GM23338 (cell line): ENCODE data around the gene SMIM5. TPM values are rescaled to one million over a fixed set of nuclear protein-coding genes. Genes with fewer than 3 reads are reported as not detected.

ENCODE experiments used
- ATAC-seq: fragments of 200-7000 bp; cut with Tn5 transposase; 3 replicates; pipeline ENCODE4 v1.9.1; 2020
- DNase-seq: peaks from one replicate; pipeline ENCODE4 v3.0.0-alpha.2; 2015; ENCODE audit warnings: low spot score
- H2AFZ ChIP-seq: fragments of 200-600 bp; sonication (generic); 2 replicates; pipeline ENCODE4 v1.8.0; 2016; ENCODE audit warnings: antibody characterized with exemption, mild to moderate bottlenecking, moderate library complexity
- H3F3A ChIP-seq: fragments of 200-600 bp; sonication (generic); replicated peaks from 2 replicates; pipeline ENCODE4 v1.8.0; 2017; ENCODE audit warnings: antibody characterized with exemption, mixed run types, low read depth
- H3K27ac ChIP-seq: fragments of 200-600 bp; sonication (generic); 2 replicates; pipeline ENCODE4 v1.6.1; 2016; ENCODE audit warnings: low read depth
- H3K27me3 ChIP-seq: fragments of 200-600 bp; sonication (generic); 2 replicates; pipeline ENCODE4 v1.8.0; 2016; ENCODE audit warnings: mild to moderate bottlenecking, mixed run types, moderate library complexity; ENCODE audit not compliant: insufficient read depth
- H3K36me3 ChIP-seq: fragments of 200-600 bp; sonication (generic); 2 replicates; pipeline ENCODE4 v1.8.0; 2016; ENCODE audit warnings: mild to moderate bottlenecking; ENCODE audit not compliant: insufficient read depth
- H3K4me1 ChIP-seq: fragments of 200-600 bp; sonication (generic); 2 replicates; pipeline ENCODE4 v1.8.0; 2016; ENCODE audit warnings: mild to moderate bottlenecking, moderate library complexity; ENCODE audit not compliant: insufficient read depth
- H3K4me2 ChIP-seq: fragments of 200-600 bp; sonication (generic); 2 replicates; pipeline ENCODE4 v1.7.1; 2017; ENCODE audit warnings: mixed run types
- H3K4me3 ChIP-seq: fragments of 200-600 bp; sonication (generic); 2 replicates; pipeline ENCODE4 v1.6.1; 2016; ENCODE audit warnings: mixed run types
- H3K79me2 ChIP-seq: fragments of 200-600 bp; sonication (generic); replicated peaks from 2 replicates; pipeline ENCODE4 v1.8.0; 2017; ENCODE audit warnings: mild to moderate bottlenecking; ENCODE audit not compliant: insufficient read depth
- H3K9me2 ChIP-seq: fragments of 200-600 bp; sonication (generic); 2 replicates; pipeline ENCODE4 v1.8.0; 2017; ENCODE audit not compliant: insufficient read depth
- H4K20me1 ChIP-seq: fragments of 200-600 bp; sonication (generic); replicated peaks from 2 replicates; pipeline ENCODE4 v1.8.0; 2017; ENCODE audit warnings: mild to moderate bottlenecking; ENCODE audit not compliant: insufficient read depth
- H3K27ac Mint-ChIP-seq: 2 replicates; pipeline ENCODE4 v1.8.0; 2020; ENCODE audit warnings: inconsistent platforms, mild to moderate bottlenecking, moderate library complexity, mixed read lengths
- H3K27me3 Mint-ChIP-seq: 3 replicates; pipeline ENCODE4 v1.8.0; 2022; ENCODE audit warnings: low read depth, mild to moderate bottlenecking, moderate library complexity, mixed read lengths, inconsistent platforms; ENCODE audit not compliant: insufficient read depth, poor library complexity
- H3K36me3 Mint-ChIP-seq: 3 replicates; pipeline ENCODE4 v1.8.0; 2021; ENCODE audit warnings: low read depth, mild to moderate bottlenecking, inconsistent platforms, moderate library complexity, mixed read lengths
- H3K4me1 Mint-ChIP-seq: 3 replicates; pipeline ENCODE4 v1.8.0; 2020; ENCODE audit warnings: mild to moderate bottlenecking, inconsistent platforms, mixed read lengths
- H3K4me3 Mint-ChIP-seq: 3 replicates; pipeline ENCODE4 v1.8.0; 2021; ENCODE audit warnings: moderate library complexity, mild to moderate bottlenecking, inconsistent platforms, mixed read lengths
- H3K9me3 Mint-ChIP-seq: 3 replicates; pipeline ENCODE4 v1.8.0; 2020; ENCODE audit warnings: moderate library complexity, mild to moderate bottlenecking, inconsistent platforms, mixed read lengths
- CTCF ChIP-seq, 2 experiments: fragments of 200-600 bp in 1 of 2; sonication (generic) in 1 of 2; conservative IDR thresholded peaks; 2 replicates each; pipeline versions ENCODE4 v1.5.1 to v1.6.1; 2016 to 2017; ENCODE audit warnings: antibody characterized with exemption in 2 of 2, low read depth in 2 of 2, mild to moderate bottlenecking in 2 of 2, moderate library complexity in 1 of 2
- JUNB ChIP-seq: IDR thresholded peaks from one replicate; pipeline ENCODE4 v1.6.1; 2016; ENCODE audit warnings: antibody characterized with exemption; ENCODE audit not compliant: unreplicated experiment
- NANOG ChIP-seq: IDR thresholded peaks from 2 replicates; pipeline ENCODE4 v1.6.1; 2016; ENCODE audit warnings: antibody characterized with exemption, borderline replicate concordance
- POLR2AphosphoS5 ChIP-seq: IDR thresholded peaks from 2 replicates; pipeline ENCODE4 v1.6.1; 2016; ENCODE audit warnings: antibody characterized with exemption, low read depth
- STAT1 ChIP-seq: IDR thresholded peaks from one replicate; pipeline ENCODE4 v1.6.1; 2016; ENCODE audit warnings: antibody characterized with exemption; ENCODE audit not compliant: unreplicated experiment
- ZNF114 ChIP-seq: fragments of 250-450 bp; sonication (Bioruptor Pico); IDR thresholded peaks from 2 replicates; pipeline ENCODE4 v1.5.0; 2020; ENCODE audit warnings: mild to moderate bottlenecking, moderate library complexity
- ZNF331 ChIP-seq: fragments of 250-450 bp; sonication (Bioruptor Pico); IDR thresholded peaks from 2 replicates; pipeline ENCODE4 v1.5.0; 2020; ENCODE audit warnings: low read depth, mild to moderate bottlenecking, moderate library complexity
- polyA plus RNA-seq: library from polyadenylated mRNA; unstranded; fragments of >200 nt; fragmentation: Nextera tagmentation; extraction: Ambion mirVana; gene quantifications from 2 replicates; pipeline ENCODE4 v1.2.1, GENCODE V29; 2016
- total RNA-seq: library from RNA; depleted of rRNA; stranded (reverse); fragments of >200 nt; shearing (Covaris generic); gene quantifications from 2 replicates; pipeline ENCODE4 v1.2.3, GENCODE V29; 2014
- TF ChIP-seq, protein P1 (sequence below): IDR thresholded peaks from one replicate; pipeline ENCODE4 v1.6.1; 2018; ENCODE audit warnings: antibody characterized with exemption; ENCODE audit not compliant: unreplicated experiment
- TF ChIP-seq, protein P2 (sequence below): IDR thresholded peaks from 2 replicates; pipeline ENCODE4 v1.6.1; 2016; ENCODE audit warnings: antibody characterized with exemption

The SMIM5 gene
- total and polyA plus RNA-seq, 2 experiments from 2014 or later: 0.16 TPM; not detected in 1

DNA sequence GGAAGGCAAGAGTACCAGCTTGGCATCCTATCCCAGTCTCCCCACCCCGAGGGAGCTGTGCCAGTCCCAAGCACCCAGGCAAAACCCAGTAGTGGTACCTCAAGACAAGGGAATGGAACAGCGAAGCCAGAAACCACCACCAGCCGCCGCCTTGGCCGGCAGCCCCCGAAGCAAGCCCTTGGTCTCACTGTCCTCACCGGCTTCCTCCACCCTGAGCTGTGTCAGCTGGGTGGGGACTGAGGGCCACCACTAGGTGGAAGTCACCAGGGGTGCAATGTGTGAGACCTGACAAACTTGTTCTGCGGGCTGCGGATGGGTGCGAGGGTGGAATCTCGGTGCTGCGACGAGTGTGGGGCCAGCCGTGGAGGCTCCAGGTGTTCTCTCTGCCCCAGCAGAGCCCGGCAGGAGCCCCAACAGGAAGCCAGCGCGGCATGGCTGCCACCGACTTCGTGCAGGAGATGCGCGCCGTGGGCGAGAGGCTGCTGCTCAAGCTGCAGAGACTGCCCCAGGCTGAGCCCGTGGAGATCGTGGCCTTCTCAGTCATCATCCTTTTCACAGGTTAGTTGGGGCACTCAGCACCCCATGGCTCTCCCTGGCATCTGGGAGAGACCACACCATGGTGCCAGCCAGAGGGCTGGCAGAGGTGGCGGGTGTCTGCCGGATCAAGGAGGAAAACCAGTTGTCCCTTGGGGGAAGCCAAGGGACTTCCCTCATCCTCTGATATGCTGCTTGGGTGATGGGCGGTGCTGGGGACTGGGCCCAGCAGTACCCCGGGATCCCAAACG is 6.7 kb downstream of the SMIM5 start:
- TF ChIP-seq, protein P1, sequence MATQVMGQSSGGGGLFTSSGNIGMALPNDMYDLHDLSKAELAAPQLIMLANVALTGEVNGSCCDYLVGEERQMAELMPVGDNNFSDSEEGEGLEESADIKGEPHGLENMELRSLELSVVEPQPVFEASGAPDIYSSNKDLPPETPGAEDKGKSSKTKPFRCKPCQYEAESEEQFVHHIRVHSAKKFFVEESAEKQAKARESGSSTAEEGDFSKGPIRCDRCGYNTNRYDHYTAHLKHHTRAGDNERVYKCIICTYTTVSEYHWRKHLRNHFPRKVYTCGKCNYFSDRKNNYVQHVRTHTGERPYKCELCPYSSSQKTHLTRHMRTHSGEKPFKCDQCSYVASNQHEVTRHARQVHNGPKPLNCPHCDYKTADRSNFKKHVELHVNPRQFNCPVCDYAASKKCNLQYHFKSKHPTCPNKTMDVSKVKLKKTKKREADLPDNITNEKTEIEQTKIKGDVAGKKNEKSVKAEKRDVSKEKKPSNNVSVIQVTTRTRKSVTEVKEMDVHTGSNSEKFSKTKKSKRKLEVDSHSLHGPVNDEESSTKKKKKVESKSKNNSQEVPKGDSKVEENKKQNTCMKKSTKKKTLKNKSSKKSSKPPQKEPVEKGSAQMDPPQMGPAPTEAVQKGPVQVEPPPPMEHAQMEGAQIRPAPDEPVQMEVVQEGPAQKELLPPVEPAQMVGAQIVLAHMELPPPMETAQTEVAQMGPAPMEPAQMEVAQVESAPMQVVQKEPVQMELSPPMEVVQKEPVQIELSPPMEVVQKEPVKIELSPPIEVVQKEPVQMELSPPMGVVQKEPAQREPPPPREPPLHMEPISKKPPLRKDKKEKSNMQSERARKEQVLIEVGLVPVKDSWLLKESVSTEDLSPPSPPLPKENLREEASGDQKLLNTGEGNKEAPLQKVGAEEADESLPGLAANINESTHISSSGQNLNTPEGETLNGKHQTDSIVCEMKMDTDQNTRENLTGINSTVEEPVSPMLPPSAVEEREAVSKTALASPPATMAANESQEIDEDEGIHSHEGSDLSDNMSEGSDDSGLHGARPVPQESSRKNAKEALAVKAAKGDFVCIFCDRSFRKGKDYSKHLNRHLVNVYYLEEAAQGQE: no peak
- no peak for TF ChIP-seq JUNB
- TF ChIP-seq ZNF331: no peak
- no peak for TF ChIP-seq POLR2AphosphoS5
- TF ChIP-seq, protein P2, sequence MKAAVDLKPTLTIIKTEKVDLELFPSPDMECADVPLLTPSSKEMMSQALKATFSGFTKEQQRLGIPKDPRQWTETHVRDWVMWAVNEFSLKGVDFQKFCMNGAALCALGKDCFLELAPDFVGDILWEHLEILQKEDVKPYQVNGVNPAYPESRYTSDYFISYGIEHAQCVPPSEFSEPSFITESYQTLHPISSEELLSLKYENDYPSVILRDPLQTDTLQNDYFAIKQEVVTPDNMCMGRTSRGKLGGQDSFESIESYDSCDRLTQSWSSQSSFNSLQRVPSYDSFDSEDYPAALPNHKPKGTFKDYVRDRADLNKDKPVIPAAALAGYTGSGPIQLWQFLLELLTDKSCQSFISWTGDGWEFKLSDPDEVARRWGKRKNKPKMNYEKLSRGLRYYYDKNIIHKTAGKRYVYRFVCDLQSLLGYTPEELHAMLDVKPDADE: no peak
- no peak for TF ChIP-seq STAT1
- TF ChIP-seq CTCF (conservative IDR thresholded peaks at IDR 0.05; ENCODE audit: low read depth in 2 of 2): no peak
- no peak for TF ChIP-seq NANOG
- TF ChIP-seq ZNF114 (CRISPR knock-in tag): no peak
- ATAC-seq: no peak
- no peak overlapping the region for H3K4me2 ChIP-seq
- H3K4me3 ChIP-seq: no peak overlapping the region
- no peaks in the 10 kb centered on the region for H3K27me3 ChIP-seq
- H3K27ac ChIP-seq: no peak overlapping the region
- H3K4me1 Mint-ChIP-seq: peaks cover 21% of the 10 kb centered on the region
- H3K9me2 ChIP-seq: 0 out of 2 replicates have a peak, but pooled peaks cover 3% of the 10 kb centered on the region
- no peaks in the 10 kb centered on the region; the same call in 1 of the 2 replicates for H3K36me3 ChIP-seq
- DNase-seq: no peak
- H3K27me3 Mint-ChIP-seq: peaks cover 13% of the 10 kb centered on the region
- no peaks in the 10 kb centered on the region for H3F3A ChIP-seq
- no peaks in the 10 kb centered on the region for H3K36me3 Mint-ChIP-seq
- H3K9me3 Mint-ChIP-seq: no peaks in the 10 kb centered on the region
- peaks cover 16% of the 10 kb centered on the region for H3K4me1 ChIP-seq
- no peaks in the 10 kb centered on the region for H3K79me2 ChIP-seq
- H2AFZ ChIP-seq: no peak overlapping the region
- no peak overlapping the region for H3K4me3 Mint-ChIP-seq
- H3K27ac Mint-ChIP-seq: no peak overlapping the region
- H4K20me1 ChIP-seq: no peaks in the 10 kb centered on the region; the same call in 1 of the 2 replicates
